Naive thymus-derived CD4-positive, alpha-beta T cell (primary cell): ENCODE measurements around the gene POTEH. TPM values are rescaled to one million over a fixed set of nuclear protein-coding genes. Genes with fewer than 3 reads are reported as not detected.
"Not testable (repeated sequence)": the region's sequence is repeated elsewhere in the genome, so short reads cannot be mapped to it uniquely, and the experiment has no call there.

Experiments
- ATAC-seq: fragments of 150-1000 bp; cut with Tn5 transposase; 2 replicates; pipeline ENCODE4 v1.10.0; 2021; ENCODE audit warnings: mild to moderate bottlenecking, moderate library complexity
- CTCF ChIA-PET: fragments of 350-600 bp; sonication (Branson Sonifier 250); formaldehyde crosslinking; loops from one replicate; lab custom pipeline; 2021; ENCODE audit warnings: antibody characterized with exemption; lab: Charles Lee
- POLR2A ChIA-PET: fragments of 350-600 bp; sonication (Branson Sonifier 250); formaldehyde crosslinking; loops from one replicate; lab custom pipeline; 2021; ENCODE audit warnings: antibody characterized with exemption, inconsistent platforms; lab: Charles Lee
- DNase-seq, 9 donors: peaks; one replicate each; pipeline versions ENCODE4 v3.0.0 to v3.0.0-alpha.2; 2020 to 2022; ENCODE audit warnings: mixed read lengths in 1 of 9
- H3K27ac ChIP-seq: one replicate; pipeline ENCODE4 v1.7.0; 2013; ENCODE audit warnings: mild to moderate bottlenecking, low read depth, low read length, moderate library complexity
- H3K27me3 ChIP-seq, 2 donors: one replicate each; pipeline ENCODE4 v1.7.0; 2013; ENCODE audit warnings: low read length in 2 of 2, mild to moderate bottlenecking in 2 of 2, moderate library complexity in 2 of 2; ENCODE audit not compliant: control insufficient read depth in 2 of 2, insufficient read depth in 2 of 2
- H3K36me3 ChIP-seq, 3 experiments: 1 replicate in 2 of 3; 2 replicates in 1 of 3; pipeline ENCODE4 v1.7.0; 2013; ENCODE audit warnings: low read length in 3 of 3, mild to moderate bottlenecking in 3 of 3, moderate library complexity in 1 of 3; ENCODE audit not compliant: insufficient read depth in 3 of 3, control insufficient read depth in 2 of 3
- H3K4me1 ChIP-seq, 2 donors: one replicate each; pipeline ENCODE4 v1.7.0; 2013; ENCODE audit warnings: low read length in 2 of 2, mild to moderate bottlenecking in 2 of 2, moderate library complexity in 1 of 2; ENCODE audit not compliant: control insufficient read depth in 2 of 2, insufficient read depth in 2 of 2
- H3K4me3 ChIP-seq: 2 replicates; pipeline ENCODE4 v1.7.0; 2013; ENCODE audit warnings: mild to moderate bottlenecking, low read length
- H3K9me3 ChIP-seq, 3 experiments: 1 replicate in 2 of 3; 2 replicates in 1 of 3; pipeline ENCODE4 v1.7.0; 2013; ENCODE audit warnings: low read length in 3 of 3; ENCODE audit not compliant: control insufficient read depth in 2 of 3
- H3K27ac Mint-ChIP-seq, 9 donors: one replicate each; pipeline ENCODE4 v1.8.0; 2020 to 2022; ENCODE audit warnings: mixed read lengths in 9 of 9, mild to moderate bottlenecking in 8 of 9, moderate library complexity in 5 of 9, inconsistent platforms in 2 of 9
- H3K27me3 Mint-ChIP-seq, 5 donors: one replicate each; pipeline ENCODE4 v1.8.0; 2021 to 2022; ENCODE audit warnings: mixed read lengths in 5 of 5, mild to moderate bottlenecking in 1 of 5
- H3K36me3 Mint-ChIP-seq, 5 donors: one replicate each; pipeline ENCODE4 v1.8.0; 2020 to 2022; ENCODE audit warnings: mixed read lengths in 5 of 5, mild to moderate bottlenecking in 3 of 5, inconsistent platforms in 1 of 5
- H3K4me1 Mint-ChIP-seq, 7 donors: one replicate each; pipeline ENCODE4 v1.8.0; 2020 to 2022; ENCODE audit warnings: mixed read lengths in 7 of 7, mild to moderate bottlenecking in 3 of 7, inconsistent platforms in 1 of 7
- H3K4me3 Mint-ChIP-seq, 10 donors: one replicate each; pipeline ENCODE4 v1.8.0; 2020 to 2022; ENCODE audit warnings: mild to moderate bottlenecking in 10 of 10, mixed read lengths in 10 of 10, moderate library complexity in 6 of 10, inconsistent platforms in 2 of 10
- H3K9me3 Mint-ChIP-seq, 11 donors: one replicate each; pipeline ENCODE4 v1.8.0; 2020 to 2022; ENCODE audit warnings: mixed read lengths in 11 of 11, mild to moderate bottlenecking in 4 of 11, inconsistent platforms in 1 of 11, moderate library complexity in 1 of 11
- intact Hi-C, 2 donors: fragments of 100-400 bp; cut with micrococcal nuclease; formaldehyde crosslinking; loops; one replicate each; pipeline ENCODE4 v1.15.1; 2023
- polyA plus RNA-seq, 2 donors: library from polyadenylated mRNA; unstranded; fragments of 300-500 nt; fragmentation: Illumina TruSeq; gene quantifications; one replicate each; pipeline ENCODE4 v1.2.3, GENCODE V29; 2021
- total RNA-seq, 6 experiments: library from RNA in 5 of 6; stranded (reverse) in 5 of 6; gene quantifications; 1 replicate in 5 of 6; 2 replicates in 1 of 6; pipeline ENCODE4 v1.2.3 and lab custom pipeline; 2021 to 2026

The POTEH gene
- total and polyA plus RNA-seq, 7 experiments from 2014 or later: not detected

- CTCF ChIA-PET, H3K9me3 Mint-ChIP-seq, POLR2A ChIA-PET: not testable (repeated sequence)
Measured at GRCh38 chr22:15687676-15688075, 2.1 kb upstream of the POTEH start.

GRCh38 chr22:15688090-15688489 lies 1.7 kb upstream of the POTEH start:
- H3K27ac Mint-ChIP-seq, ATAC-seq, H3K4me1 ChIP-seq, intact Hi-C loops, POLR2A ChIA-PET, H3K36me3 Mint-ChIP-seq, H3K4me3 Mint-ChIP-seq, H3K4me3 ChIP-seq, H3K9me3 ChIP-seq, CTCF ChIA-PET, H3K36me3 ChIP-seq, H3K27me3 Mint-ChIP-seq, DNase-seq, H3K9me3 Mint-ChIP-seq, H3K27me3 ChIP-seq, H3K27ac ChIP-seq, H3K4me1 Mint-ChIP-seq: not testable (repeated sequence)

More at GRCh38 chr22:15687676-15688075, 2.1 kb upstream of the POTEH start:
- intact Hi-C loops, H3K36me3 ChIP-seq, H3K27ac ChIP-seq, H3K4me1 Mint-ChIP-seq, H3K27me3 ChIP-seq, ATAC-seq, H3K4me1 ChIP-seq, H3K4me3 Mint-ChIP-seq, H3K9me3 ChIP-seq, DNase-seq, H3K27ac Mint-ChIP-seq, H3K27me3 Mint-ChIP-seq, H3K36me3 Mint-ChIP-seq, H3K4me3 ChIP-seq: not testable (repeated sequence)

- H3K9me3 Mint-ChIP-seq, CTCF ChIA-PET, H3K27me3 Mint-ChIP-seq, H3K27ac ChIP-seq, H3K36me3 ChIP-seq, H3K36me3 Mint-ChIP-seq, ATAC-seq, H3K4me3 Mint-ChIP-seq, H3K4me3 ChIP-seq, POLR2A ChIA-PET, H3K27ac Mint-ChIP-seq, H3K4me1 ChIP-seq, H3K27me3 ChIP-seq, intact Hi-C loops, H3K9me3 ChIP-seq, H3K4me1 Mint-ChIP-seq: not testable (repeated sequence)
- peak in 1 of 9 donors; percentile 4 for DNase-seq
Measured at GRCh38 chr22:15689012-15689748, 646 bp upstream of the POTEH start.

- H3K36me3 ChIP-seq, H3K4me1 Mint-ChIP-seq, H3K4me1 ChIP-seq, H3K27me3 ChIP-seq, CTCF ChIA-PET, H3K27ac ChIP-seq, H3K4me3 ChIP-seq, intact Hi-C loops, H3K36me3 Mint-ChIP-seq, H3K4me3 Mint-ChIP-seq, H3K27ac Mint-ChIP-seq, ATAC-seq, POLR2A ChIA-PET, H3K9me3 Mint-ChIP-seq, H3K9me3 ChIP-seq, H3K27me3 Mint-ChIP-seq: not testable (repeated sequence)
- peak in 1 of 9 donors; percentile 2 for DNase-seq
Measured at GRCh38 chr22:15713600-15713999, 23.8 kb downstream of the POTEH start.

- intact Hi-C loops, H3K4me3 Mint-ChIP-seq, H3K27me3 Mint-ChIP-seq, CTCF ChIA-PET, H3K4me1 ChIP-seq, H3K27me3 ChIP-seq, H3K36me3 Mint-ChIP-seq, H3K27ac ChIP-seq, H3K36me3 ChIP-seq, H3K9me3 ChIP-seq, H3K27ac Mint-ChIP-seq, H3K4me3 ChIP-seq, H3K4me1 Mint-ChIP-seq, ATAC-seq, POLR2A ChIA-PET, H3K9me3 Mint-ChIP-seq, DNase-seq: not testable (repeated sequence)
Measured at GRCh38 chr22:15714125-15714524, 24.3 kb downstream of the POTEH start.

GRCh38 chr22:15721884-15722283 lies 32.1 kb downstream of the POTEH start:
- H3K4me3 Mint-ChIP-seq, H3K36me3 Mint-ChIP-seq, POLR2A ChIA-PET, H3K27ac ChIP-seq, H3K4me1 Mint-ChIP-seq, CTCF ChIA-PET, DNase-seq, H3K4me3 ChIP-seq, H3K4me1 ChIP-seq, H3K9me3 Mint-ChIP-seq, H3K27me3 ChIP-seq, ATAC-seq, intact Hi-C loops, H3K36me3 ChIP-seq, H3K27ac Mint-ChIP-seq, H3K9me3 ChIP-seq, H3K27me3 Mint-ChIP-seq: not testable (repeated sequence)

- CTCF ChIA-PET, H3K36me3 Mint-ChIP-seq: not testable (repeated sequence)
Measured at GRCh38 chr22:15729209-15729917, 39.5 kb downstream of the POTEH start.

More at GRCh38 chr22:15729209-15729917, 39.5 kb downstream of the POTEH start:
- H3K36me3 ChIP-seq, H3K27ac ChIP-seq, H3K4me1 ChIP-seq, H3K4me3 ChIP-seq, H3K9me3 Mint-ChIP-seq, H3K27me3 Mint-ChIP-seq, H3K4me3 Mint-ChIP-seq, H3K27ac Mint-ChIP-seq, intact Hi-C loops, POLR2A ChIA-PET, ATAC-seq, H3K27me3 ChIP-seq, H3K9me3 ChIP-seq, H3K4me1 Mint-ChIP-seq, DNase-seq: not testable (repeated sequence)
